ENCODE data around the gene ARHGAP42.

Gene ARHGAP42

GRCh38 chr11:100927579-100927978, 240.5 kb downstream of the ARHGAP42 start:
- DNase-seq, result no peak

- no peak for DNase-seq
Measured at GRCh38 chr11:100928426-100928825, 241.3 kb downstream of the ARHGAP42 start.

- no peak for DNase-seq
Measured at GRCh38 chr11:100929377-100929776, 242.3 kb downstream of the ARHGAP42 start.

- no peak for DNase-seq
Measured at GRCh38 chr11:100930185-100930778, 243.2 kb downstream of the ARHGAP42 start.

- no peak for DNase-seq
Measured at GRCh38 chr11:100932474-100933100, 245.5 kb downstream of the ARHGAP42 start.

GRCh38 chr11:100936781-100937180, 249.7 kb downstream of the ARHGAP42 start:
- no peak for DNase-seq

- DNase-seq, result no peak
Measured at GRCh38 chr11:100939571-100939970, 252.5 kb downstream of the ARHGAP42 start.

GRCh38 chr11:100940111-100940510, 253.0 kb downstream of the ARHGAP42 start:
- no peak for DNase-seq

GRCh38 chr11:100941033-100941432, 253.9 kb downstream of the ARHGAP42 start:
- DNase-seq, result no peak

- DNase-seq, result no peak
Measured at GRCh38 chr11:100942016-100942415, 254.9 kb downstream of the ARHGAP42 start.

GRCh38 chr11:100948936-100949335, 261.8 kb downstream of the ARHGAP42 start:
- DNase-seq, result no peak

GRCh38 chr11:100949443-100949842, 262.4 kb downstream of the ARHGAP42 start:
- no peak for DNase-seq

GRCh38 chr11:100955318-100955717, 268.2 kb downstream of the ARHGAP42 start:
- DNase-seq, result no peak

- DNase-seq, result no peak
Measured at GRCh38 chr11:100956351-100956750, 269.3 kb downstream of the ARHGAP42 start.

- DNase-seq, result no peak
Measured at GRCh38 chr11:100957499-100957898, 270.4 kb downstream of the ARHGAP42 start.

- DNase-seq, result no peak
Measured at GRCh38 chr11:100961633-100962032, 274.5 kb downstream of the ARHGAP42 start.

GRCh38 chr11:100963375-100963774, 276.3 kb downstream of the ARHGAP42 start:
- no peak for DNase-seq

GRCh38 chr11:100964435-100964834, 277.3 kb downstream of the ARHGAP42 start:
- DNase-seq, result no peak

GRCh38 chr11:100965346-100965745, 278.3 kb downstream of the ARHGAP42 start:
- no peak for DNase-seq

GRCh38 chr11:100966366-100966765, 279.3 kb downstream of the ARHGAP42 start:
- no peak for DNase-seq

GRCh38 chr11:100969008-100969407, 281.9 kb downstream of the ARHGAP42 start:
- DNase-seq, result no peak

- DNase-seq, result no peak
Measured at GRCh38 chr11:100970283-100971164, 283.4 kb downstream of the ARHGAP42 start.

GRCh38 chr11:100972046-100972445, 285.0 kb downstream of the ARHGAP42 start:
- no peak for DNase-seq

- DNase-seq, result no peak
Measured at GRCh38 chr11:100978442-100978841, 291.4 kb downstream of the ARHGAP42 start.

Data from NCI-H2171 (cell line).